Endothelial cell of umbilical vein (primary cell): ENCODE results near the gene JAKMIP3. TPM values are rescaled to one million over a fixed set of nuclear protein-coding genes. Genes with fewer than 3 reads are reported as not detected.

Experiments used
- BruUV-seq: library from RNA; stranded (reverse); fragments of 400-500 nt; replicated peaks from 2 replicates; lab custom pipeline; 2021; lab: Mats Ljungman, UMichigan
- CTCF ChIA-PET: fragments of 300-600, 350-600 bp; sonication (Branson Sonifier 250); formaldehyde crosslinking; loops from one replicate; lab custom pipeline; 2021; ENCODE audit warnings: antibody characterized with exemption, inconsistent platforms; lab: Charles Lee
- POLR2A ChIA-PET: fragments of 300-600, 350-600 bp; sonication (Branson Sonifier 250); formaldehyde crosslinking; loops from one replicate; lab custom pipeline; 2021; ENCODE audit warnings: antibody characterized with exemption, inconsistent platforms; lab: Charles Lee
- DNase-seq: peaks from one replicate; pipeline ENCODE4 v3.0.0-alpha.2; 2011; ENCODE audit warnings: low read depth, low spot score
- FAIRE-seq: peaks from 2 replicates; lab custom pipeline; 2011; peaks lifted over from hg19 to GRCh38; lab: Jason Lieb, UNC
- H2AFZ ChIP-seq: 2 replicates; pipeline ENCODE4 v1.6.0; 2012; ENCODE audit warnings: low read depth, low read length, control low read depth, inconsistent platforms
- H3K27ac ChIP-seq: 2 replicates; pipeline ENCODE4 v1.5.1; 2011; ENCODE audit warnings: low read depth, mild to moderate bottlenecking, control low read depth, low read length, moderate library complexity; ENCODE audit not compliant: insufficient read depth
- H3K27me3 ChIP-seq, 2 experiments: 2 replicates each; pipeline versions ENCODE4 v1.6.0 to v1.6.1; 2011; ENCODE audit warnings: low read length in 2 of 2, mixed read lengths in 1 of 2; ENCODE audit not compliant: control insufficient read depth in 2 of 2, insufficient read depth in 2 of 2
- H3K36me3 ChIP-seq, 2 experiments: 2 replicates in 1 of 2; 3 replicates in 1 of 2; pipeline ENCODE4 v1.5.1; 2011; ENCODE audit warnings: low read length in 2 of 2, mild to moderate bottlenecking in 1 of 2, moderate library complexity in 1 of 2; ENCODE audit not compliant: control insufficient read depth in 2 of 2, insufficient read depth in 2 of 2; ENCODE audit errors: extremely low read depth in 1 of 2
- H3K4me1 ChIP-seq: 3 replicates; pipeline ENCODE4 v1.5.1; 2011; ENCODE audit warnings: mild to moderate bottlenecking, low read length; ENCODE audit not compliant: control insufficient read depth, insufficient read depth; ENCODE audit errors: extremely low read depth
- H3K4me2 ChIP-seq: 2 replicates; pipeline ENCODE4 v1.6.1; 2011; ENCODE audit warnings: low read length, control low read depth, mixed read lengths; ENCODE audit not compliant: insufficient read depth
- H3K4me3 ChIP-seq, 3 experiments: fragments of 200-600 bp in 1 of 3; sonication (generic), shearing (Covaris generic) in 1 of 3; replicated peaks in 1 of 3; 2 replicates each; pipeline ENCODE4 v1.5.1; 2011 to 2016; ENCODE audit warnings: control low read depth in 3 of 3, low read length in 3 of 3, mild to moderate bottlenecking in 2 of 3, inconsistent platforms in 1 of 3, low read depth in 1 of 3, moderate library complexity in 1 of 3; ENCODE audit not compliant: insufficient read depth in 1 of 3
- H3K79me2 ChIP-seq: 2 replicates; pipeline ENCODE4 v1.6.0; 2012; ENCODE audit warnings: low read length, inconsistent platforms; ENCODE audit not compliant: control insufficient read depth, insufficient read depth
- H3K9ac ChIP-seq: replicated peaks from 2 replicates; pipeline ENCODE3; 2011; ENCODE audit warnings: low read length, control low read depth; ENCODE audit not compliant: insufficient read depth; ENCODE audit errors: extremely low read depth
- H3K9me1 ChIP-seq: replicated peaks from 3 replicates; pipeline ENCODE4 v1.6.0; 2011; ENCODE audit warnings: mild to moderate bottlenecking, low read length; ENCODE audit not compliant: control insufficient read depth, insufficient read depth; ENCODE audit errors: extremely low read depth
- H3K9me3 ChIP-seq: replicated peaks from 2 replicates; pipeline ENCODE4 v1.5.1; 2012; ENCODE audit warnings: low read length, inconsistent platforms; ENCODE audit not compliant: control insufficient read depth, insufficient read depth
- H4K20me1 ChIP-seq: replicated peaks from 2 replicates; pipeline ENCODE3; 2011; ENCODE audit warnings: mild to moderate bottlenecking, low read length; ENCODE audit not compliant: control insufficient read depth, insufficient read depth; ENCODE audit errors: extremely low read depth
- EZH2 ChIP-seq: IDR thresholded peaks from 2 replicates; pipeline ENCODE4 v1.6.1; 2012; ENCODE audit warnings: borderline replicate concordance, low read depth, mild to moderate bottlenecking, moderate library complexity, low read length, inconsistent platforms; ENCODE audit not compliant: severe bottlenecking
- FOS ChIP-seq: IDR thresholded peaks from 2 replicates; pipeline ENCODE4 v1.6.1; 2011; ENCODE audit warnings: mild to moderate bottlenecking, low read length, moderate library complexity, borderline replicate concordance; ENCODE audit not compliant: insufficient read depth
- GATA2 ChIP-seq: IDR thresholded peaks from 2 replicates; pipeline ENCODE4 v1.7.0; 2011; ENCODE audit warnings: low read depth, mild to moderate bottlenecking, moderate library complexity, mixed read lengths, low read length; ENCODE audit not compliant: insufficient read length, insufficient read depth
- JUN ChIP-seq: IDR thresholded peaks from 2 replicates; pipeline ENCODE4 v1.6.1; 2011; ENCODE audit warnings: borderline replicate concordance, low read depth; ENCODE audit not compliant: insufficient read length, insufficient read depth
- MYC ChIP-seq: IDR thresholded peaks from one replicate; pipeline ENCODE4 v1.6.1; 2011; ENCODE audit warnings: mild to moderate bottlenecking, low read depth, low read length
- POLR2A ChIP-seq: IDR thresholded peaks from 2 replicates; pipeline ENCODE4 v1.6.1; 2012; ENCODE audit warnings: low read depth, mild to moderate bottlenecking, control low read depth, low read length
- POLR2AphosphoS5 ChIP-seq: IDR thresholded peaks from 2 replicates; pipeline ENCODE4 v1.6.1; 2012; ENCODE audit warnings: low read depth, mild to moderate bottlenecking, control low read depth, low read length, moderate library complexity; ENCODE audit not compliant: insufficient read depth
- dilution Hi-C: fragments of 300-500 bp; cut with MboI; formaldehyde crosslinking; loops from one replicate; pipeline ENCODE4 v1.15.0; 2019; ENCODE audit warnings: low sequenced_read_pairs; ENCODE audit not compliant: extremely low pct_ligation_motif_present
- intact Hi-C: fragments of 100-400 bp; cut with micrococcal nuclease; formaldehyde crosslinking; loops from one replicate; pipeline ENCODE4 v1.10.0; 2022
- polyA plus RNA-seq, 4 experiments: library from polyadenylated mRNA; depleted of rRNA in 3 of 4; stranded (reverse) in 3 of 4; unstranded in 1 of 4; fragments of >200 nt; gene quantifications; 2 replicates each; pipeline versions ENCODE4 v1.2.1 to v1.2.3, GENCODE V29; 2011 to 2012; ENCODE audit warnings: missing spikeins in 1 of 4
- total RNA-seq: library from RNA; stranded (reverse); gene quantifications from 2 replicates; pipeline ENCODE4 v1.2.3, GENCODE V29; 2021
- TF ChIP-seq, protein P1 (sequence below): IDR thresholded peaks from 2 replicates; pipeline ENCODE4 v1.6.1; 2011; ENCODE audit not compliant: insufficient read depth, insufficient read length
- TF ChIP-seq, protein P2 (sequence below), 2 donors: IDR thresholded peaks; 1 replicate in 1 of 2; 2 replicates in 1 of 2; pipeline ENCODE4 v1.5.1; 2011; ENCODE audit warnings: low read length in 2 of 2, mild to moderate bottlenecking in 2 of 2, moderate library complexity in 2 of 2, control low read depth in 1 of 2, inconsistent platforms in 1 of 2, low read depth in 1 of 2; ENCODE audit not compliant: insufficient read depth in 1 of 2; ENCODE audit errors: extremely low read depth in 1 of 2

Gene JAKMIP3
- total and polyA plus RNA-seq, 2 donors (not counting 3 experiments of a cell fraction or from before 2014, with no cell fraction given): 0.01 TPM; not detected in 1

DNA sequence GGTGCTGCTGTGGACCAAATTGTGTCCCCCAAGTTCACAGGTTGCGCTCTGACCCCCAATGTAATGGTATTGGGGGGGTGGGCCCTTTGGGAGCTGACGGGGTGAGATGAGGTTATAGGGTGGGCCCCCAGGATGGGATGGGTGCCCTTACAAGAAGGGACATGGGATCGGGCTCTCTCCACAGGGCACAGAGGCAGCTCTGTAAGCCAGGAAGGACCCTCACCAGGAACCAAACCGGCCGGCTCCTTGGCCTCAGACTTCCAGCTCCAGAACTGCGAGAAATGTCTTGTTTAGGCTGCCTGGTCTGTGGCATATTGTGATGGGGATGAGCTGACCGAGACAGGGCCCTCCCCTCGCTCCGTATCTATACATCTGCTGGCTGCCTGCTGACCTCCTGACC, 25.7 kb upstream of the JAKMIP3 start:
- H3K27me3 ChIP-seq: peaks cover 23 to 24% of the 10 kb centered on the region in 2 experiments

More for the DNA sequence above, 25.7 kb upstream of the JAKMIP3 start:
- Histone ChIP-seq H3K36me3 (no peaks in the 10 kb centered on the region), H3K4me2 (no peak overlapping the region), H3K9me1 (no peaks in the 10 kb centered on the region), H3K9ac (no peak overlapping the region), H4K20me1 (no peaks in the 10 kb centered on the region), H2AFZ (no peak overlapping the region), H3K79me2 (no peaks in the 10 kb centered on the region), H3K4me3 (no peak overlapping the region), H3K27ac (no peak overlapping the region), H3K4me1 (no peaks in the 10 kb centered on the region), H3K9me3 (no peaks in the 10 kb centered on the region)
- no TSS peak for BruUV-seq
- dilution Hi-C loops: no loop called here
- POLR2A ChIA-PET: no interaction called here
- CTCF ChIA-PET: interaction anchor here (1.8 kb wide), 1 partner anchor 17 kb away, joined by 9 read pairs; no protein-coding TSS in a partner anchor
- intact Hi-C loops: no loop called here
- TF ChIP-seq, protein P1, sequence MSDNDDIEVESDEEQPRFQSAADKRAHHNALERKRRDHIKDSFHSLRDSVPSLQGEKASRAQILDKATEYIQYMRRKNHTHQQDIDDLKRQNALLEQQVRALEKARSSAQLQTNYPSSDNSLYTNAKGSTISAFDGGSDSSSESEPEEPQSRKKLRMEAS: no peak
- TF ChIP-seq EZH2: no peak
- TF ChIP-seq, protein P2, sequence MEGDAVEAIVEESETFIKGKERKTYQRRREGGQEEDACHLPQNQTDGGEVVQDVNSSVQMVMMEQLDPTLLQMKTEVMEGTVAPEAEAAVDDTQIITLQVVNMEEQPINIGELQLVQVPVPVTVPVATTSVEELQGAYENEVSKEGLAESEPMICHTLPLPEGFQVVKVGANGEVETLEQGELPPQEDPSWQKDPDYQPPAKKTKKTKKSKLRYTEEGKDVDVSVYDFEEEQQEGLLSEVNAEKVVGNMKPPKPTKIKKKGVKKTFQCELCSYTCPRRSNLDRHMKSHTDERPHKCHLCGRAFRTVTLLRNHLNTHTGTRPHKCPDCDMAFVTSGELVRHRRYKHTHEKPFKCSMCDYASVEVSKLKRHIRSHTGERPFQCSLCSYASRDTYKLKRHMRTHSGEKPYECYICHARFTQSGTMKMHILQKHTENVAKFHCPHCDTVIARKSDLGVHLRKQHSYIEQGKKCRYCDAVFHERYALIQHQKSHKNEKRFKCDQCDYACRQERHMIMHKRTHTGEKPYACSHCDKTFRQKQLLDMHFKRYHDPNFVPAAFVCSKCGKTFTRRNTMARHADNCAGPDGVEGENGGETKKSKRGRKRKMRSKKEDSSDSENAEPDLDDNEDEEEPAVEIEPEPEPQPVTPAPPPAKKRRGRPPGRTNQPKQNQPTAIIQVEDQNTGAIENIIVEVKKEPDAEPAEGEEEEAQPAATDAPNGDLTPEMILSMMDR (IDR thresholded peaks at IDR 0.05; ENCODE audit: extremely low read depth in 1 of 2, insufficient read depth in 1 of 2, low read depth in 1 of 2, low read length in 2 of 2): no peak
- no peak for TF ChIP-seq JUN
- TF ChIP-seq MYC: no peak
- no peak for TF ChIP-seq FOS
- no peak for TF ChIP-seq POLR2AphosphoS5
- TF ChIP-seq POLR2A: no peak
- TF ChIP-seq GATA2: no peak
- FAIRE-seq (no peak), DNase-seq (no peak)
